Measurements from ENCODE around the gene SDCCAG8.

Gene SDCCAG8

GRCh38 chr1:243388276-243388675 lies 132.4 kb downstream of the SDCCAG8 start:
- Histone ChIP-seq H3K9me3 (ENCODE audit: control insufficient read depth in 2 of 2, low read length in 2 of 2) (no peaks in the 10 kb centered on the region), H3K36me3 (ENCODE audit: control insufficient read depth in 2 of 2, insufficient read depth in 2 of 2, low read length in 2 of 2) (peaks cover 0 to 3% of the 10 kb centered on the region in 2 donors), H3K4me1 (ENCODE audit: control insufficient read depth, insufficient read depth, low read length) (no peaks in the 10 kb centered on the region), H3K9ac (ENCODE audit: low read length in 2 of 2) (no peak overlapping the region), H3K27me3 (ENCODE audit: control insufficient read depth in 1 of 2, insufficient read depth in 2 of 2, low read length in 2 of 2) (no peaks in the 10 kb centered on the region), H3K4me3 (ENCODE audit: low read length in 2 of 2) (no peak overlapping the region), H3K27ac (ENCODE audit: low read length) (no peak overlapping the region)

- Histone ChIP-seq H3K9ac (ENCODE audit: low read length in 2 of 2) (no peak overlapping the region), H3K27ac (ENCODE audit: low read length) (no peak overlapping the region), H3K9me3 (ENCODE audit: control insufficient read depth in 2 of 2, low read length in 2 of 2) (no peaks in the 10 kb centered on the region)
These were observed 134.4 kb downstream of the SDCCAG8 start for GRCh38 chr1:243390162-243390791.

GRCh38 chr1:243391355-243391754 lies 135.5 kb downstream of the SDCCAG8 start:
- Histone ChIP-seq H3K27ac (ENCODE audit: low read length) (no peak overlapping the region), H3K4me3 (ENCODE audit: low read length in 2 of 2) (no peak overlapping the region), H3K9me3 (ENCODE audit: control insufficient read depth in 2 of 2, low read length in 2 of 2) (no peaks in the 10 kb centered on the region), H3K27me3 (ENCODE audit: control insufficient read depth in 1 of 2, insufficient read depth in 2 of 2, low read length in 2 of 2) (no peaks in the 10 kb centered on the region), H3K9ac (ENCODE audit: low read length in 2 of 2) (no peak overlapping the region), H3K4me1 (ENCODE audit: control insufficient read depth, insufficient read depth, low read length) (no peaks in the 10 kb centered on the region), H3K36me3 (ENCODE audit: control insufficient read depth in 2 of 2, insufficient read depth in 2 of 2, low read length in 2 of 2) (peaks cover 0 to 3% of the 10 kb centered on the region in 2 donors)

More at GRCh38 chr1:243390162-243390791, 134.4 kb downstream of the SDCCAG8 start:
- Histone ChIP-seq H3K4me3 (ENCODE audit: low read length in 2 of 2) (no peak overlapping the region), H3K4me1 (ENCODE audit: control insufficient read depth, insufficient read depth, low read length) (no peaks in the 10 kb centered on the region), H3K36me3 (ENCODE audit: control insufficient read depth in 2 of 2, insufficient read depth in 2 of 2, low read length in 2 of 2) (peaks cover 0 to 3% of the 10 kb centered on the region in 2 donors), H3K27me3 (ENCODE audit: control insufficient read depth in 1 of 2, insufficient read depth in 2 of 2, low read length in 2 of 2) (no peaks in the 10 kb centered on the region)

GRCh38 chr1:243393096-243393495 lies 137.3 kb downstream of the SDCCAG8 start:
- H3K9me3 ChIP-seq (ENCODE audit: control insufficient read depth in 2 of 2, low read length in 2 of 2): no peaks in the 10 kb centered on the region
- H3K4me1 ChIP-seq (ENCODE audit: control insufficient read depth, insufficient read depth, low read length): no peaks in the 10 kb centered on the region
- H3K27ac ChIP-seq (ENCODE audit: low read length): no peak overlapping the region
- H3K27me3 ChIP-seq (ENCODE audit: control insufficient read depth in 1 of 2, insufficient read depth in 2 of 2, low read length in 2 of 2): no peaks in the 10 kb centered on the region
- H3K36me3 ChIP-seq (ENCODE audit: control insufficient read depth in 2 of 2, insufficient read depth in 2 of 2, low read length in 2 of 2): peaks cover 0 to 3% of the 10 kb centered on the region in 2 donors
- H3K9ac ChIP-seq (ENCODE audit: low read length in 2 of 2): no peak overlapping the region
- H3K4me3 ChIP-seq (ENCODE audit: low read length in 2 of 2): no peak overlapping the region

GRCh38 chr1:243394066-243394465 lies 138.2 kb downstream of the SDCCAG8 start:
- Histone ChIP-seq H3K9me3 (ENCODE audit: control insufficient read depth in 2 of 2, low read length in 2 of 2) (no peaks in the 10 kb centered on the region), H3K9ac (ENCODE audit: low read length in 2 of 2) (no peak overlapping the region), H3K27me3 (ENCODE audit: control insufficient read depth in 1 of 2, insufficient read depth in 2 of 2, low read length in 2 of 2) (no peaks in the 10 kb centered on the region), H3K36me3 (ENCODE audit: control insufficient read depth in 2 of 2, insufficient read depth in 2 of 2, low read length in 2 of 2) (peaks cover 0 to 3% of the 10 kb centered on the region in 2 donors), H3K27ac (ENCODE audit: low read length) (no peak overlapping the region), H3K4me3 (ENCODE audit: low read length in 2 of 2) (no peak overlapping the region), H3K4me1 (ENCODE audit: control insufficient read depth, insufficient read depth, low read length) (no peaks in the 10 kb centered on the region)

GRCh38 chr1:243394601-243395464 lies 139.0 kb downstream of the SDCCAG8 start:
- no peak overlapping the region for H3K27ac ChIP-seq (ENCODE audit: low read length)
- no peak overlapping the region for H3K9ac ChIP-seq (ENCODE audit: low read length in 2 of 2)

GRCh38 chr1:243396424-243396823 lies 140.6 kb downstream of the SDCCAG8 start:
- Histone ChIP-seq H3K4me1 (ENCODE audit: control insufficient read depth, insufficient read depth, low read length) (no peaks in the 10 kb centered on the region), H3K4me3 (ENCODE audit: low read length in 2 of 2) (no peak overlapping the region), H3K36me3 (ENCODE audit: control insufficient read depth in 2 of 2, insufficient read depth in 2 of 2, low read length in 2 of 2) (no peaks in the 10 kb centered on the region), H3K9me3 (ENCODE audit: control insufficient read depth in 2 of 2, low read length in 2 of 2) (no peaks in the 10 kb centered on the region), H3K27ac (ENCODE audit: low read length) (no peak overlapping the region), H3K9ac (ENCODE audit: low read length in 2 of 2) (no peak overlapping the region), H3K27me3 (ENCODE audit: control insufficient read depth in 1 of 2, insufficient read depth in 2 of 2, low read length in 2 of 2) (no peaks in the 10 kb centered on the region)

More at GRCh38 chr1:243394601-243395464, 139.0 kb downstream of the SDCCAG8 start:
- H3K4me1 ChIP-seq (ENCODE audit: control insufficient read depth, insufficient read depth, low read length): no peaks in the 10 kb centered on the region
- no peak overlapping the region for H3K4me3 ChIP-seq (ENCODE audit: low read length in 2 of 2)
- peaks cover 0 to 3% of the 10 kb centered on the region in 2 donors for H3K36me3 ChIP-seq (ENCODE audit: control insufficient read depth in 2 of 2, insufficient read depth in 2 of 2, low read length in 2 of 2)
- H3K27me3 ChIP-seq (ENCODE audit: control insufficient read depth in 1 of 2, insufficient read depth in 2 of 2, low read length in 2 of 2): no peaks in the 10 kb centered on the region
- no peaks in the 10 kb centered on the region for H3K9me3 ChIP-seq (ENCODE audit: control insufficient read depth in 2 of 2, low read length in 2 of 2)

GRCh38 chr1:243396876-243397275 lies 141.0 kb downstream of the SDCCAG8 start:
- Histone ChIP-seq H3K27ac (ENCODE audit: low read length) (no peak overlapping the region), H3K9ac (ENCODE audit: low read length in 2 of 2) (no peak overlapping the region), H3K4me3 (ENCODE audit: low read length in 2 of 2) (no peak overlapping the region), H3K9me3 (ENCODE audit: control insufficient read depth in 2 of 2, low read length in 2 of 2) (no peaks in the 10 kb centered on the region), H3K27me3 (ENCODE audit: control insufficient read depth in 1 of 2, insufficient read depth in 2 of 2, low read length in 2 of 2) (no peaks in the 10 kb centered on the region), H3K36me3 (ENCODE audit: control insufficient read depth in 2 of 2, insufficient read depth in 2 of 2, low read length in 2 of 2) (no peaks in the 10 kb centered on the region), H3K4me1 (ENCODE audit: control insufficient read depth, insufficient read depth, low read length) (no peaks in the 10 kb centered on the region)

- Histone ChIP-seq H3K36me3 (ENCODE audit: control insufficient read depth in 2 of 2, insufficient read depth in 2 of 2, low read length in 2 of 2) (no peaks in the 10 kb centered on the region), H3K27ac (ENCODE audit: low read length) (no peak overlapping the region), H3K4me3 (ENCODE audit: low read length in 2 of 2) (no peak overlapping the region), H3K9me3 (ENCODE audit: control insufficient read depth in 2 of 2, low read length in 2 of 2) (no peaks in the 10 kb centered on the region), H3K9ac (ENCODE audit: low read length in 2 of 2) (no peak overlapping the region), H3K4me1 (ENCODE audit: control insufficient read depth, insufficient read depth, low read length) (no peaks in the 10 kb centered on the region), H3K27me3 (ENCODE audit: control insufficient read depth in 1 of 2, insufficient read depth in 2 of 2, low read length in 2 of 2) (no peaks in the 10 kb centered on the region)
These were observed 141.9 kb downstream of the SDCCAG8 start for GRCh38 chr1:243397613-243398321.

GRCh38 chr1:243399561-243400155 lies 143.8 kb downstream of the SDCCAG8 start:
- no peaks in the 10 kb centered on the region for H3K9me3 ChIP-seq (ENCODE audit: control insufficient read depth in 2 of 2, low read length in 2 of 2)
- H3K36me3 ChIP-seq (ENCODE audit: control insufficient read depth in 2 of 2, insufficient read depth in 2 of 2, low read length in 2 of 2): no peaks in the 10 kb centered on the region
- H3K4me1 ChIP-seq (ENCODE audit: control insufficient read depth, insufficient read depth, low read length): no peaks in the 10 kb centered on the region
- H3K27me3 ChIP-seq (ENCODE audit: control insufficient read depth in 1 of 2, insufficient read depth in 2 of 2, low read length in 2 of 2): no peaks in the 10 kb centered on the region
- no peak overlapping the region for H3K9ac ChIP-seq (ENCODE audit: low read length in 2 of 2)
- H3K4me3 ChIP-seq (ENCODE audit: low read length in 2 of 2): no peak overlapping the region
- no peak overlapping the region for H3K27ac ChIP-seq (ENCODE audit: low read length)

Measured in stomach smooth muscle (tissue), 2 donors.